Adrenal gland (tissue), 12 donors: ENCODE measurements around the gene EYA3. TPM values are rescaled to one million over a fixed set of nuclear protein-coding genes. Genes with fewer than 3 reads are reported as not detected.

Experiments
- DNase-seq, 7 donors: peaks; one replicate each; pipeline ENCODE4 v3.0.0-alpha.2; 2019 to 2020
- H3K27ac ChIP-seq, 5 donors: fragments of 200-600 bp; sonication (generic) in 4 of 5; 1 replicate in 3 of 5; 2 replicates in 2 of 5; pipeline versions ENCODE4 v1.5.1 to v1.8.0; 2016 to 2020; ENCODE audit warnings: mild to moderate bottlenecking in 1 of 5
- H3K27me3 ChIP-seq: fragments of 200-600 bp; 2 replicates; pipeline ENCODE4 v1.8.0; 2021
- H3K36me3 ChIP-seq, 2 donors: fragments of 200-600 bp; replicated peaks in 1 of 2; 1 replicate in 1 of 2; 2 replicates in 1 of 2; pipeline versions ENCODE4 v1.5.1 to v1.8.0; 2018 to 2022
- H3K4me1 ChIP-seq, 2 donors: fragments of 200-600 bp; replicated peaks in 1 of 2; 1 replicate in 1 of 2; 2 replicates in 1 of 2; pipeline versions ENCODE4 v1.5.1 to v1.8.0; 2018 to 2021
- H3K4me3 ChIP-seq, 4 donors: fragments of 200-600 bp; sonication (generic) in 3 of 4; one replicate each; pipeline ENCODE4 v1.5.1; 2016 to 2018
- H3K9me3 ChIP-seq, 3 donors: fragments of 200-600 bp; sonication (generic) in 1 of 3; replicated peaks in 1 of 3; 1 replicate in 2 of 3; 2 replicates in 1 of 3; pipeline versions ENCODE4 v1.5.1 to v1.8.0; 2016 to 2021
- POLR2A ChIP-seq, 2 donors: fragments of 450-650 bp; IDR thresholded peaks; one replicate each; pipeline ENCODE4 v1.6.1; 2017; ENCODE audit warnings: antibody characterized with exemption in 2 of 2, mild to moderate bottlenecking in 2 of 2, moderate library complexity in 1 of 2
- WGBS, 4 donors: extraction: QIAGEN DNeasy Blood & Tissue Kit in 2 of 4; methylation state at CpG; one replicate each; pipeline versions ENCODE4 v1.1.5 to v1.1.7; 2013 to 2017; 5-methylcytosine and 5-hydroxymethylcytosine counted together
- intact Hi-C, 2 donors: fragments of 100-400 bp; cut with DNase I; formaldehyde crosslinking; loops; one replicate each; pipeline versions ENCODE4 v1.14.1 to v1.15.0; 2022 to 2023
- polyA plus RNA-seq, 3 donors: library from polyadenylated mRNA; stranded (reverse); fragments of 200-250 nt in 2 of 3; fragments of 350-450 nt in 1 of 3; fragmentation: Illumina TruSeq in 1 of 3; extraction: RNeasy Lipid Tissue Mini Kit (QIAGEN cat#74804) in 1 of 3; gene quantifications; one replicate each; pipeline ENCODE4 v1.2.3, GENCODE V29; 2013 to 2014
- total RNA-seq, 9 donors: library from RNA; depleted of rRNA in 4 of 9; stranded (reverse); fragments of >200 nt in 4 of 9; fragments of 120-200 nt in 1 of 9; fragmentation: NEBNext Ultra II Directional in 1 of 9; extraction: Animal tissue kit (Norgen Biotek cat#: 25700) in 1 of 9; gene quantifications; one replicate each; pipeline versions ENCODE4 v1.1.0 to v1.2.4, GENCODE V29; 2013 to 2023
- TF ChIP-seq, protein P1 (sequence below), 6 experiments: fragments of 450-650 bp in 4 of 6; fragments of 200-600 bp in 2 of 6; sonication (generic) in 1 of 6; IDR thresholded peaks; 1 replicate in 5 of 6; 2 replicates in 1 of 6; pipeline versions ENCODE4 v1.5.1 to v1.8.0; 2016 to 2021; ENCODE audit warnings: antibody characterized with exemption in 6 of 6, mild to moderate bottlenecking in 2 of 6, moderate library complexity in 1 of 6
- donor health status: healthy with polysubstance abuse.
- donor health status: Bipolar disorder and iron deficiency.
- donor health status: DM: yes; HTN: yes; CAD: no.
- donor health status: DM: no; HTN: no; CAD: no.
- donor health status: DM: no; HTN: no; CAD: no.
- donor health status: DM: yes; HTN: yes; CAD: no.

EYA3 gene
- total and polyA plus RNA-seq, 12 donors: 4.3 to 28.9 (median 14.3) TPM

- H3K4me1 ChIP-seq: no peaks in the 10 kb centered on the region
- TF ChIP-seq, protein P1, sequence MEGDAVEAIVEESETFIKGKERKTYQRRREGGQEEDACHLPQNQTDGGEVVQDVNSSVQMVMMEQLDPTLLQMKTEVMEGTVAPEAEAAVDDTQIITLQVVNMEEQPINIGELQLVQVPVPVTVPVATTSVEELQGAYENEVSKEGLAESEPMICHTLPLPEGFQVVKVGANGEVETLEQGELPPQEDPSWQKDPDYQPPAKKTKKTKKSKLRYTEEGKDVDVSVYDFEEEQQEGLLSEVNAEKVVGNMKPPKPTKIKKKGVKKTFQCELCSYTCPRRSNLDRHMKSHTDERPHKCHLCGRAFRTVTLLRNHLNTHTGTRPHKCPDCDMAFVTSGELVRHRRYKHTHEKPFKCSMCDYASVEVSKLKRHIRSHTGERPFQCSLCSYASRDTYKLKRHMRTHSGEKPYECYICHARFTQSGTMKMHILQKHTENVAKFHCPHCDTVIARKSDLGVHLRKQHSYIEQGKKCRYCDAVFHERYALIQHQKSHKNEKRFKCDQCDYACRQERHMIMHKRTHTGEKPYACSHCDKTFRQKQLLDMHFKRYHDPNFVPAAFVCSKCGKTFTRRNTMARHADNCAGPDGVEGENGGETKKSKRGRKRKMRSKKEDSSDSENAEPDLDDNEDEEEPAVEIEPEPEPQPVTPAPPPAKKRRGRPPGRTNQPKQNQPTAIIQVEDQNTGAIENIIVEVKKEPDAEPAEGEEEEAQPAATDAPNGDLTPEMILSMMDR (IDR thresholded peaks at IDR 0.05): no peak
- no peak for TF ChIP-seq POLR2A (IDR thresholded peaks at IDR 0.05)
- no peak overlapping the region for H3K4me3 ChIP-seq
- no peaks in the 10 kb centered on the region for H3K27me3 ChIP-seq
- WGBS, 4 donors: 53 to 79% (median 64%) methylated on average over 3 of the region's 3 CpGs
- no peaks in the 10 kb centered on the region for H3K9me3 ChIP-seq
- H3K27ac ChIP-seq: peak overlapping the region in 1 of 5 donors; percentile 45
- DNase-seq: no peak
- H3K36me3 ChIP-seq: no peaks in the 10 kb centered on the region
- intact Hi-C loops: no loop called here
Observed at GRCh38 chr1:27952147-27952546, 136.3 kb downstream of the EYA3 start.

DNA sequence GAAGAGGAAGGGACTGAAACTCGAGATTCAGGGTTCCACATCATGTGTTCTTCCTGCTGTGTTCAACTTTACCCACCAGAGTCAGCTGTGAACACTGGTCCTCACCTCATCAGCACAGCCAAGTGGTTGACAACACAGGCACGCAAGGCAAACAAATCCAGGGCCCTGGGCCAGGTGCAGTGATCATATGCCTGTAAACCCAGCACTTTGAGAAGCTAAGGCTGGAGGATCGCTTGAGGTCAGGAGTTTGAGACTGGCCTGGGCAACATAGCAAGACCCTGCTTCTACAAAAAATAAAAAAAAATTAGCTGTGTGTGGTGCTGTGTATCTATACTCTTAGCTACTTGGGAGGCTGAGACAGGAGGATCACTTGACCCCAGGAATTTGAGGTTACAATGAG, 137.0 kb downstream of the EYA3 start:
- DNase-seq: no peak
- Histone ChIP-seq H3K4me3 (no peak overlapping the region), H3K4me1 (no peaks in the 10 kb centered on the region), H3K27me3 (no peaks in the 10 kb centered on the region), H3K9me3 (no peaks in the 10 kb centered on the region), H3K36me3 (no peaks in the 10 kb centered on the region), H3K27ac (no peak overlapping the region)
- no peak for TF ChIP-seq POLR2A (IDR thresholded peaks at IDR 0.05)
- TF ChIP-seq, protein P1 (IDR thresholded peaks at IDR 0.05): no peak
- intact Hi-C loops: no loop called here
- 31 to 66% (median 58%) methylated on average over 3 of the region's 3 CpGs for WGBS, 4 donors

- no peaks in the 10 kb centered on the region for H3K36me3 ChIP-seq
- intact Hi-C loops: no loop called here
- WGBS, 4 donors: 77 to 89% (median 84%) methylated on average over 5 to 8 of the region's 8 CpGs
- DNase-seq: no peak
- no peaks in the 10 kb centered on the region for H3K4me1 ChIP-seq
- H3K9me3 ChIP-seq: no peaks in the 10 kb centered on the region
- no peak overlapping the region for H3K27ac ChIP-seq
- H3K27me3 ChIP-seq: no peaks in the 10 kb centered on the region
- TF ChIP-seq POLR2A (IDR thresholded peaks at IDR 0.05): no peak
- TF ChIP-seq, protein P1 (IDR thresholded peaks at IDR 0.05): no peak
- no peak overlapping the region for H3K4me3 ChIP-seq
Observed at GRCh38 chr1:27949027-27949426, 139.4 kb downstream of the EYA3 start.

DNA sequence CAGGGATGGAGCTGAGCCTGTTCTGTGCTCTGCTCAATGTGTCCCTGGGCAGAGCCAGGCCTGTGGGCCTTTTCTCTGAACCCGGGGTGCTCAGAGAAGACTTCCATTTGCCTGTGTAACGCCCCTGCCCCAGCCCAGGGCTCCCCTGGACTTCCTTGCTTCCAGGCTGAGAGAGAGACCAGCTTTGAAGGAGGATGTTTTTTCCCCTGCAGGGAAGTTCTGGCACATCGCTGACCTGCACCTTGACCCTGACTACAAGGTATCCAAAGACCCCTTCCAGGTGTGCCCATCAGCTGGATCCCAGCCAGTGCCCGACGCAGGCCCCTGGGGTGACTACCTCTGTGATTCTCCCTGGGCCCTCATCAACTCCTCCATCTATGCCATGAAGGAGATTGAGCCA, 143.4 kb downstream of the EYA3 start:
- Histone ChIP-seq H3K4me3 (no peak overlapping the region), H3K36me3 (no peaks in the 10 kb centered on the region), H3K27me3 (no peaks in the 10 kb centered on the region), H3K4me1 (no peaks in the 10 kb centered on the region), H3K27ac (no peak overlapping the region), H3K9me3 (no peaks in the 10 kb centered on the region)
- 66 to 86% (median 72%) methylated on average over 5 of the region's 5 CpGs for WGBS, 4 donors
- intact Hi-C loops: no loop called here
- DNase-seq: no peak
- no peak for TF ChIP-seq POLR2A (IDR thresholded peaks at IDR 0.05)
- TF ChIP-seq, protein P1 (IDR thresholded peaks at IDR 0.05): no peak
